ENCODE measurements around the gene NKAIN2.

The NKAIN2 gene

GRCh38 chr6:124867121-124867520 lies 1063.5 kb downstream of the NKAIN2 start:
- no peak for TF ChIP-seq CTCF (IDR thresholded peaks at IDR 0.05; ENCODE audit: low read depth, low read length)
- no peak overlapping the region for H3K4me3 ChIP-seq (ENCODE audit: low read depth, low read length)

- H3K4me3 ChIP-seq (ENCODE audit: low read depth, low read length), result no peak overlapping the region
- TF ChIP-seq CTCF (IDR thresholded peaks at IDR 0.05; ENCODE audit: low read depth, low read length), result no peak
These were observed 1064.8 kb downstream of the NKAIN2 start for GRCh38 chr6:124868481-124868880.

DNA sequence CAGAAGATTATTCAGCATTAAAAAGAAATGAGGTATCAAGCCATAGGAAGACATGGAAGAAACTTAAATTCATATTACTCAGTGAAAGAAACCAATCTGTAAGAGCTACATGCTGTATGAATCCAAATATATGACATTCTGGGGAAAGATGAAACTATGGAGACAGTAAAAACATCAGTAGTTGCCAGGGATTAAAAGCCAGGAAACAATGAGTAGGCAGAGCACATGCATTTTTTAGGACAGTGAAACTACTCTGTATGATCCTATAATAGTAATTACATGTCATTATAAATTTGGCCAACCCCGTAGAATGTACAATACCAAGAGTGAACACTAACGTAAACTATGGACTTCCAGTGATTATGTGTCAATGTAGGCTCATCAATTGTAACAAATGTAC lies 1065.8 kb downstream of the NKAIN2 start:
- H3K4me3 ChIP-seq (ENCODE audit: low read depth, low read length), result no peak overlapping the region
- no peak for TF ChIP-seq CTCF (IDR thresholded peaks at IDR 0.05; ENCODE audit: low read depth, low read length)

- peak; percentile 31; the same call in 1 of the 2 replicates for TF ChIP-seq CTCF (IDR thresholded peaks at IDR 0.05; ENCODE audit: low read depth, low read length)
These were observed 1067.2 kb downstream of the NKAIN2 start for GRCh38 chr6:124870611-124871459.

DNA sequence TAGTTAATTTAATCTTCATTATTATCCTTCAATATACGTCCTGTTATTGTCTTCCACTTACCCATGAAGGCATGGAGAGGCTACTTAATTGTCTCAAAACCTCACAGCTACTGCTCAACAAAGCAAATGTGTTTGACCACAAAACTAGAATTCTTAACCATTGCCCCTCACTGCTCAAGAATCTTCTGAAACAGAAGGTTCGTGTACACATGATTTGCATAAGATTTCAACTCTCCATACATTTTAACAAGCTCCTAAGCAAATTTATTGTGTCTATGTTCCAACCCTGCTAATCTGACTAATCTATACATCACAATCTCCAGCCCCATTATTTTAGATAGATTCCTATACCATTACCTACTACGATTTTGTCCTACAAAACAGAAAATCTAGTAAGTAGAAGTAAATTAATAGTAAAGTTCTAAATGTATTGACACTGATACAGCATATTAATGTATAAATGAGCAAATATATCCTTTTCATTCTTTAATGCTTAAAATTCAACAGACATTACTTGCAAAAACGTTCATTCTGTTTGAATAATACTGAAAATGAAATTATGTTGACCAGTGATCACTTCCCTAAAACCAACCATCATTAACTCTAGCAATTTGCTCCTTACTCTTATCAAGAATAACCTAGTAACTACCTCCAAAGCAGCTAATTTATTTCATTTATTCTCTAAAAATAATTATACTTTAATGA lies 1068.8 kb downstream of the NKAIN2 start:
- no peak for TF ChIP-seq CTCF (IDR thresholded peaks at IDR 0.05; ENCODE audit: low read depth, low read length)
- no peak overlapping the region for H3K4me3 ChIP-seq (ENCODE audit: low read depth, low read length)

More at GRCh38 chr6:124870611-124871459, 1067.2 kb downstream of the NKAIN2 start:
- H3K4me3 ChIP-seq (ENCODE audit: low read depth, low read length), result no peak overlapping the region

DNA sequence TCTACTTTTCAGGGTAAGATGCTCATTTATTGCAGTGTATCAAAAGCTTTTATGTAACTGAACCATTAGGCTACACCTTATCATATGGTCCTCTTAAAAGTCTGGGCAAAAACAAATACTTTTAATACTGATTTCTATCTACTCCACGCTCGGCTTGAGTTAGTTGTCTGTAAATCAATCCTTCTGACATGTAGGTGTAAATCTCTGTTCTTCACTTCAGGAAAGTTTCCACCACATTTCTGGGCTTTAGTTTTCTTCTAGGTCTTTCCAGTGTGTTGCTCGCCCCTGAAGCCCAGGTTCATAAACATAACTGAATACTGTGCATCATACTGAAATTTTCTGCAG lies 1069.4 kb downstream of the NKAIN2 start:
- no peak for TF ChIP-seq CTCF (IDR thresholded peaks at IDR 0.05; ENCODE audit: low read depth, low read length)

More for the DNA sequence above, 1069.4 kb downstream of the NKAIN2 start:
- H3K4me3 ChIP-seq (ENCODE audit: low read depth, low read length), result no peak overlapping the region
